HEK293T (cell line): ENCODE results near the gene CCK.

ENCODE experiments used
- CTCF ChIA-PET: fragments of 350-600 bp; formaldehyde crosslinking; extraction: SDS; loops from one replicate; lab custom pipeline; 2021; ENCODE audit warnings: antibody characterized with exemption, inconsistent platforms; lab: Yijun Ruan, JAX
- POLR2A ChIA-PET: fragments of 350-600 bp; formaldehyde crosslinking; extraction: SDS; loops from one replicate; lab custom pipeline; 2020; ENCODE audit warnings: antibody characterized with exemption, inconsistent platforms; lab: Yijun Ruan, JAX
- DNase-seq: peaks from one replicate; pipeline ENCODE4 v3.0.0; 2012; ENCODE audit warnings: mixed read lengths; ENCODE audit errors: extremely low spot score
- ARNT ChIP-seq: fragments of 450-650 bp; IDR thresholded peaks from 2 replicates; pipeline ENCODE4 v1.6.1; 2017; ENCODE audit warnings: mild to moderate bottlenecking
- BHLHE40 ChIP-seq: fragments of 450-650 bp; IDR thresholded peaks from 2 replicates; pipeline ENCODE4 v1.6.1; 2016; ENCODE audit warnings: mild to moderate bottlenecking, moderate library complexity, borderline replicate concordance
- CTBP1 ChIP-seq: fragments of 450-650 bp; IDR thresholded peaks from 2 replicates; pipeline ENCODE4 v1.6.1; 2016; ENCODE audit warnings: borderline replicate concordance
- ELF4 ChIP-seq: fragments of 450-650 bp; IDR thresholded peaks from 2 replicates; pipeline ENCODE4 v1.6.1; 2017; ENCODE audit warnings: antibody characterized with exemption
- FOXA1 ChIP-seq: fragments of 450-650 bp; IDR thresholded peaks from 2 replicates; pipeline ENCODE4 v1.6.1; 2016; ENCODE audit warnings: mild to moderate bottlenecking
- FOXK2 ChIP-seq: fragments of 450-650 bp; IDR thresholded peaks from 2 replicates; pipeline ENCODE4 v1.6.1; 2016; ENCODE audit warnings: mild to moderate bottlenecking
- FOXM1 ChIP-seq: fragments of 450-650 bp; IDR thresholded peaks from 2 replicates; pipeline ENCODE4 v1.6.1; 2017; ENCODE audit warnings: mild to moderate bottlenecking, borderline replicate concordance
- HDGF ChIP-seq: fragments of 450-650 bp; IDR thresholded peaks from 2 replicates; pipeline ENCODE4 v1.6.1; 2017; ENCODE audit warnings: antibody characterized with exemption, borderline replicate concordance
- L3MBTL2 ChIP-seq: fragments of 450-650 bp; conservative IDR thresholded peaks from 2 replicates; pipeline ENCODE4 v1.6.1; 2016; ENCODE audit warnings: mild to moderate bottlenecking
- LEF1 ChIP-seq: fragments of 450-650 bp; IDR thresholded peaks from 2 replicates; pipeline ENCODE4 v1.6.1; 2017; ENCODE audit warnings: mild to moderate bottlenecking, borderline replicate concordance
- NFRKB ChIP-seq: fragments of 450-650 bp; IDR thresholded peaks from 2 replicates; pipeline ENCODE4 v1.6.1; 2016; ENCODE audit warnings: mild to moderate bottlenecking, moderate library complexity
- SP1 ChIP-seq: fragments of 450-650 bp; IDR thresholded peaks from 2 replicates; pipeline ENCODE4 v1.6.1; 2017
- SUZ12 ChIP-seq: fragments of 450-650 bp; IDR thresholded peaks from 2 replicates; pipeline ENCODE4 v1.6.1; 2016; ENCODE audit warnings: mild to moderate bottlenecking
- TARDBP ChIP-seq: fragments of 450-650 bp; IDR thresholded peaks from 2 replicates; pipeline ENCODE4 v1.6.1; 2016
- ZNF384 ChIP-seq: fragments of 450-650 bp; IDR thresholded peaks from 2 replicates; pipeline ENCODE4 v1.6.1; 2016
- TF ChIP-seq, protein P1 (sequence below): fragments of 450-650 bp; IDR thresholded peaks from 2 replicates; pipeline ENCODE4 v1.6.1; 2016

CCK gene

DNA sequence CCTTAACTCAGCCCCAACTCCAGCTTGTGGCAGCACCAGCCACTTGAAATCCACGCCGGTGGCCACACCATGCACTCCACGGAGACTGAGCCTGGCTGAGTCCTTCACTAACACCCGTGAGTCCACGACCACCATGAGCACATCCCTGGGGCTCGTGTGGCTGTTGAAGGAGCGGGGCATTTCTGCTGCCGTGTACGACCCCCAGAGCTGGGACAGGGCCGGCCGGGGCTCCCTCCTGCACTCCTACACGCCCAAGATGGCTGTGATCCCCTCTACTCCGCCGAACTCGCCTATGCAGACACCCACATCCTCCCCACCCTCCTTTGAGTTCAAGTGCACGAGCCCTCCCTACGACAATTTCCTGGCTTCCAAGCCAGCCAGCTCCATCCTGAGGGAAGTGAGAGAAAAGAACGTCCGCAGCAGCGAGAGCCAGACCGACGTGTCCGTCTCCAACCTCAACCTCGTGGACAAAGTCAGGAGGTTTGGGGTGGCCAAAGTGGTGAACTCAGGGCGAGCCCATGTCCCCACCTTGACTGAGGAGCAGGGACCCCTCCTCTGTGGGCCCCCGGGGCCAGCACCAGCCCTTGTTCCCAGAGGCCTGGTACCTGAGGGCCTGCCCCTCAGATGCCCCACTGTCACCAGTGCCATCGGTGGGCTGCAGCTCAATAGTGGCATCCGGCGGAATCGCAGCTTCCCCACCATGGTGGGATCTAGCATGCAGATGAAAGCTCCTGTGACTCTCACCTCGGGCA is 42.9 kb downstream of the CCK start:
- ChIA-PET POLR2A (no interaction called here), CTCF (interaction anchor here (1.3 kb wide), 1 partner anchor 8 kb away, joined by 3 read pairs; no protein-coding TSS in a partner anchor)
- TF ChIP-seq, protein P1, sequence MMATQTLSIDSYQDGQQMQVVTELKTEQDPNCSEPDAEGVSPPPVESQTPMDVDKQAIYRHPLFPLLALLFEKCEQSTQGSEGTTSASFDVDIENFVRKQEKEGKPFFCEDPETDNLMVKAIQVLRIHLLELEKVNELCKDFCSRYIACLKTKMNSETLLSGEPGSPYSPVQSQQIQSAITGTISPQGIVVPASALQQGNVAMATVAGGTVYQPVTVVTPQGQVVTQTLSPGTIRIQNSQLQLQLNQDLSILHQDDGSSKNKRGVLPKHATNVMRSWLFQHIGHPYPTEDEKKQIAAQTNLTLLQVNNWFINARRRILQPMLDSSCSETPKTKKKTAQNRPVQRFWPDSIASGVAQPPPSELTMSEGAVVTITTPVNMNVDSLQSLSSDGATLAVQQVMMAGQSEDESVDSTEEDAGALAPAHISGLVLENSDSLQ, result no peak
- TF ChIP-seq FOXK2, result no peak
- no peak for TF ChIP-seq ELF4
- no peak for TF ChIP-seq BHLHE40
- no peak for TF ChIP-seq HDGF
- TF ChIP-seq L3MBTL2, result no peak
- no peak for TF ChIP-seq LEF1
- no peak for TF ChIP-seq TARDBP
- no peak for TF ChIP-seq SP1
- DNase-seq, result no peak

DNA sequence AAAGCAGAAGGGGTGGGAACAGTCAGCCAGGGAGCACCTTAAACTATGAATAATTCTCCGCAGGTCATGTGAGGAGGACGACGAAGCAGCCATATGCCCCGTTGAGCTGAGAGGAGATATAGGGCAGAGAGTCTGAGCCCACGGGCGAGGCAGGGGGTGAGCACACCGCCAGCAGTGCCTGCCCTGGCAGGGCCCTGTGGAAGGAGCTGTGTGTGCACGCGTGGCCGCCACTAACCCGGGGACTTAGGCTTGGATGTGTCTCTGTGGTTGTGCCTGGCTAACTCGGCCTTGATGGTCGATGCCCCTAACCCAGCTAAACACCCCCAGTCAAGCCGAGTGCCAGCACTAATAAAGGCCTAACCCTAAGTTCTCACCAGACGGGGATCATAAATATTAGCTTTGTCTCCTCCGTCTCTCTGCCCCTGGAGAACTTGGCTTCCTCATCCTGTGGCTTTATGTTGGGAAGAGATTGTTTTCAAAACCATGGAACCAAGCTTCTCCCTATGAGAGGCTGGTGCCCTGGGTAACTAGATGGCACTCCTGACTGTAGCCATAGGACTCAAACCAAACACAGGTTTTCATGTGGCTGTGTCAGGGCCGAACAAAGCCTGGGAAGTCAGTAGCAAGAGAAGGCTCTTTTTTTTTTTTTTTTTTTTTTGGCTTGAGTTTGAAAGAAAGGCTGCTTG is 45.4 kb downstream of the CCK start:
- TF ChIP-seq ELF4 (no peak), HDGF (no peak), NFRKB (no peak), L3MBTL2 (no peak), TARDBP (no peak), ZNF384 (no peak), FOXM1 (no peak), CTBP1 (no peak), BHLHE40 (no peak), SUZ12 (no peak), LEF1 (no peak), FOXA1 (no peak), ARNT (no peak), SP1 (no peak), FOXK2 (no peak)
- TF ChIP-seq, protein P1, result no peak
- ChIA-PET CTCF (no interaction called here), POLR2A (no interaction called here)
- DNase-seq, result no peak

DNA sequence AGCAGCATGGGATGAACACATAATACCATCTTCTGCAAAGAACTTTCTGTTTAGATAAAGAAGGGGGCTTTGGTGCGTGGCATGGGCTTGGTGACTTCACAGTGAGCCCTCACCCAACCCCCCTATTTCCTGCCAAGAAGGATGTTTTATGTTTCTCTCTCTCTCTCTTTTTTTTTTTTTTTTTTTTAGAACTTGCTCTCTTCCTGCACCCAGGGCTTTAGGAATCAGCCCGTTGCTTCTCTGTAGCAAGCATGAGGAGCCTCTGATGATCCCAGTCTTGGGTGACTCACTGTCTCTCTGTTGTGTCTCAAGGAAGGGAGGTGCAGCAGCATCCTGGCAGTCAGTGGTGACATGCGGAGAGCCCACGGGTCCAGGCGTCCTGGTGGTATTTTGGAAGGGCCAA is 49.1 kb downstream of the CCK start:
- POLR2A ChIA-PET, result no interaction called here
- DNase-seq, result no peak
- CTCF ChIA-PET, result no interaction called here
- TF ChIP-seq LEF1 (no peak), FOXM1 (no peak), TARDBP (no peak), ELF4 (no peak), FOXK2 (no peak), SP1 (no peak), SUZ12 (no peak), HDGF (no peak), NFRKB (no peak), FOXA1 (no peak), L3MBTL2 (no peak), ZNF384 (no peak), CTBP1 (no peak), BHLHE40 (no peak)
- TF ChIP-seq, protein P1, result no peak

DNA sequence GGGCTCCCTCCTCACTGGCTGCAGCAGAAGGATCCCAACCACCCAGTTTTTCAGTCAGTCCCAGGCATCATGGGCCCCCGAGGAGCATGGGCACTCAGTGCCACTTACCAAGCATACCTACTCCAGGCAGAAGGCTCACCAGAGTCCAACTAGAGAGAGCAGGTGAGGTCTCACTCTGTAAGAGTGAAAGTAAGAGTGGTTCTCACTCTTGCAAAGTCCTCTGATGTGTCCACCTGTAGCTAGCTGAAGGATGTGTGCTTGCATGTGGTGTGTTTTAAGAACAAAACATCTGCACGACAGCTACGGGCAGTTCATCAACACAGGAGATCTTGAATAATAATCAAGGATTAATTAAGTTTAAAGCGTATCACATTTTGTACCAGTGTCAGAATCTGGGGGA is 49.7 kb downstream of the CCK start:
- no peak for TF ChIP-seq CTBP1
- no peak for TF ChIP-seq TARDBP
- no peak for TF ChIP-seq ZNF384
- no peak for TF ChIP-seq ELF4
- TF ChIP-seq FOXK2, result no peak
- no peak for TF ChIP-seq BHLHE40
- no peak for TF ChIP-seq LEF1
- no peak for TF ChIP-seq FOXM1
- no peak for TF ChIP-seq L3MBTL2
- TF ChIP-seq ARNT, result no peak
- TF ChIP-seq SP1, result no peak
- TF ChIP-seq, protein P1, result no peak
- no peak for TF ChIP-seq FOXA1
- no peak for TF ChIP-seq NFRKB
- TF ChIP-seq SUZ12, result no peak
- TF ChIP-seq HDGF, result no peak
- DNase-seq, result no peak
- CTCF ChIA-PET, result interaction anchor here (1.1 kb wide), 1 partner anchor 25 kb away, joined by 3 read pairs; no protein-coding TSS in a partner anchor
- POLR2A ChIA-PET, result no interaction called here

DNA sequence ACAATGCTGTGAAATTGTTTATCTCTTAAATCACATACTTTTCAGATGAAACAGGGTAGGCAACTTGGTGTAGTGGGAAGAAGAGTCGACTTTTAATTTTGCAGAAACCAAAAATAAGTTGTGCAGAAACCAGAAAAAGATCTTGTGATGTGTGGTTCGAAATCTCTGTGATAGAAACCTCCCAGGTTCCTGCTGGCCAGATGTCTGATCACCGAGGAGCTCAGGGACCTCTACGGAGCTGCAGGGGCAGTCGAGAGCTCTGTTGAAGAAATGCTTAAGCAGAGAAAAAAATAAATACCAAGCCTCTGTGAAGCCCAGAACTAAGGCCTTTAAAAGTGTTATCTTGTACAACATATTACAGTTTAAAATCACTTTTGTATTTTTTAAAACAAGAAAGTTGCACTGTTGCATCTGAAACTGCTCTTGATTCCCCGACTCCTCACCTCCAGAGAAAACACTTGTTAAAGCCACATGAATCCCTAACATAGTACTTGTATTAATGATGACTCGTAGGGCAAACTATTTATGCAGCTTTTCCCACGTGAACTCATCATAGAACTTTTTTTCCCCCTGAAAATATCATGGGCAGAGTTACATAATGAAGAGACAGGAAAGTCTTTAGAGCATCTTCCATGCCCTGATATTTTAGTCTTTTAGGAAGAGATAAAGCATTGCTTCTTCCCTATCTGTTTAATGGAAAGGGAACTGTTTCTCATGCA is 51.3 kb downstream of the CCK start:
- POLR2A ChIA-PET, result interaction anchor here (0.8 kb wide), 1 partner anchor 214 kb away, joined by 3 read pairs; no protein-coding TSS in a partner anchor
- TF ChIP-seq ARNT (no peak), HDGF (no peak), TARDBP (no peak)
- TF ChIP-seq, protein P1, result no peak
- no peak for DNase-seq
- CTCF ChIA-PET, result interaction anchor here (0.9 to 1.1 kb wide), 2 partner anchors 9 to 24 kb away, joined by 3 to 6 read pairs; no protein-coding TSS in a partner anchor
